ENCODE data around the gene HERC3. TPM values are rescaled to one million over a fixed set of nuclear protein-coding genes. Genes with fewer than 3 reads are reported as not detected.

HERC3 gene
- total RNA-seq, 1 experiment from 2014 or later, result 2.3 TPM

DNA sequence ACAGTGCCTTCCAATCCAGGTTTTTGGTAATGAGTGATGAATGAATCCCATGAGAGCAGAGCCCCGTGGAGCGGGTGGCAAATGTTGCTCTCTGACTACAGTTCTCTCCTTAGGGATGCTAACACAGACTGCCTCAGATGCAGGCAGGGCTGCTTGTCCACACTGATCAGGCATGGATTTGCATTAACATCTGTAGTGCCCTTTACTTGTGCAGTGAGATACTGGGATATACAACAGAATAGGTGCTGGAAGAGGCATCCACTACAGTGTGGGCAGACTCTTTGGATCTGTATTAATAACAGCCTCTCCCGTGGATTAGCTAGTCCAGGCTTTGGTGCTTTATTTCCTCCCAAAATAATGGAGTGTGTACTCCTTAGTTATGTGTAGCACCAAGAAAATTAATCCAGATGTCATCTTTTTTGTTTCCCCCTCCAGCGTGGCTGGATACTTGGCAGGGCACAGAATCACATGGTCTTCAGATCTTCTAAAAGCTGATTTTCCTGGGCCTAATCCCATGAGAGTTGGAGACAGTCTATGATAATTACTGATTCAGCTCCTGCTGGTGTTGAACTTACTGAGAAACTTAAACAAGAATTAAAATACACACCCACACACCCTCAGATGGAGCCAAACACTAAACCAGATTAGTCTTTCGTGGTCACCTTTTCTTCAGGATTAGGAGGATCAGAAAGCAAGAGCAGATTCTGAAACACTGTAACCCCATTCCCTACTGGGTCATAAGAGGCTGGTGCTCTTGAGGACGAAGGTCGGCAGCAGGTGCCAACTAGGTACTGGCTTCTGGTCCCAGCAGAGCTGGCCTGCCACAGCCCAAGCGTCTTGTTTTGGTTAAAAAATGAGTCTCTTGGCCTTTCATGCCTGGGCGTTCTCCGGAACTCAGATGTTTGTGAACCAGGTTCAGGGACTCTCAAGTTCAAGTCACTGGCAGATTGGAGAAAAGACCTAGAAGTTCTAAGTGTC is 128.5 kb downstream of the HERC3 start:
- no peak for DNase-seq (ENCODE audit: low read depth)

DNA sequence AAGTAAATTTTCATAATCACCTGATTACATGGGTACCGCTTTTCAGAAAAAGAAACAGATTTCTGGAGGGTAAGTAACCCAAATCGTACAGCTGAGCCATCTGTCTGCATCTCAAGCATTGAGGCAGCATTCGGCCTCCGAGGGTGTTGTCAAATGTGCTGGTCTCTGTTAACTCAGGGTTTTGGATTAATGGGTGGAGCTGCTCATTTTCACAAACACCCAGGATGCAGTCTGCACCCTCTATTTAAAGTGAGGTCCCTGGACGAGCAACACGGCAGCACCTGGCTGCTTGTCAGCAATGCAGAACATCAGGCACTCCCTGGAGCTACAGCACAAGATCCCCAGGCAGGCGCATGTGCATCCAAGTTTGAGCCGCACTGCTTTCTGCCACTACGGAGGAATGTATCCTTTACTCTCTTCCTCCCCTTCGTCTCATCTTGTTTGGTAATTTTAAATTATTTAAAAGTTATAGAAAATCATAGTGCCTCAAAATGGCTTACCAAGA is 130.0 kb downstream of the HERC3 start:
- DNase-seq (ENCODE audit: low read depth), result no peak

DNA sequence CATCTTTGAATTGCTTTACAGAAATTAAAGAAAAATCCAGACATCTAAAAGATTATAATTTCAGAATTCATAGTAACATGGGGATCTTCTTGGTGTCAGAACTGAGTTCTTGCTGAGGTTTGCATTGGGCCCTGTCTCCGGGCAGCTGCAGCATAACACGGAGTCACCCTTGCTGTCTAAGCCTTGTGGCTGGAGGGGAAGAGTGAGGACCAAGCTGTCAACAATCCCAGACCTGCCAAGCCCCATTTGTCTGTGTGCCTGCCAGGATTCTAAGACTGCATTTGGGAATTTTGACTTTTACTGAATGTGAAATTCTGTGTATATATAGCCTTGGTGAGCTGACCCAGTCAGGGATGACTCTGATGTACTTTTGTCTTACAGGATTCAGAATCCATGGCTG is 130.5 kb downstream of the HERC3 start:
- no peak for DNase-seq (ENCODE audit: low read depth)

DNA sequence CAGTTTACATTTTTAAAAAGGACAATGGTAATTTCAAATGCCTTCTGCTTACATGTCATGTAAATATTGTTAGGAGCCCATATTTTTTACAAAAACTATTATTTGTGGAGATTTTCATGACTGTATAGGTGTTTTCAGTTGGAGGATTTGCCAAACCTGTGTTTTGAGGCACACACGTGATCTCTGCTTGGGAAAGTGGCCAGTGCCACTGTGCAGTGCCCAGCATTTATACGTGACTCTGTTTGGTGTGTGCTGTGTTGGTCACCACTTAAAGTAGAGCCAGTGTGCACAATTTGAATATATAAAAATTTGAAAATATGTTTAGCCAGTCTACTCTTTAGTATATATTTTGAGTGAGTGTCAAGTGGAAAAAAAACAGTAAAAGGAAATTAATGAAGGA is 132.1 kb downstream of the HERC3 start:
- DNase-seq (ENCODE audit: low read depth), result no peak

DNA sequence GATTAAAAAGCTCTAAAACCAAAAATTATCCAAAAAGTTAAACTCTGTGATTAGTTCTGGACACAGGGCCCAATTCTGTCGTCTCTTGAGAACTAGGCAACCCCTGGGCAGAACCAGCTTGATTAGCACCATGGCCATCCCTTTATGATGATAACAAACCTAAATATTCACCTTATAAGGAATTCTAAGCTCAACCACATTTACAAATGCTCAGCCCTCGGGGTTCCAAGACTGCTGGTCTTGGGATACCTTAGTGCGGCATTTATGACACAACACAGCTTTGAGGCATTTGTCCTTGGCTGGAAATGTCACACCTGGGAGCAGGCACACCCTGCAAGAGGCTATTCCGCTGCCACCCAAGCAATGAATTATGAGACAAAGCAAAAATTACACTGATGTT is 132.9 kb downstream of the HERC3 start:
- DNase-seq (ENCODE audit: low read depth), result no peak

DNA sequence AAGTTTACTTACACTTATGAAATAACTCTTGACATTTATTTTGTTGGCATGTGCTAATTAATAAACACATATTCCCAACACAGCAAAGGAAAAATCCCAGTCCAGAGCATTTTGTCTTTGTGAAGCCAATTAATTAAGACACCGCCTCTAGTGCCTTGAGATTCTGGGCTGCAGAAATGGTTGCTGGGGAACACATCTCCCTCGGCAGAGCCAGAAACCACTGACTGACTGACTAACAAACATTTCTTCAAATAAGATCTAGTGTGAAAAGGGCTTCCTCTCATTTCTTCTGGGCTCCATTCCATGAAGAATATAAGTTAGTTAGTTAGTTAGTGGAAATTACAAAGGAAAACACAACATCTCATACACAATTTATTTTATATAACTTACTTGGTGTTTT is 133.7 kb downstream of the HERC3 start:
- DNase-seq (ENCODE audit: low read depth), result no peak

DNA sequence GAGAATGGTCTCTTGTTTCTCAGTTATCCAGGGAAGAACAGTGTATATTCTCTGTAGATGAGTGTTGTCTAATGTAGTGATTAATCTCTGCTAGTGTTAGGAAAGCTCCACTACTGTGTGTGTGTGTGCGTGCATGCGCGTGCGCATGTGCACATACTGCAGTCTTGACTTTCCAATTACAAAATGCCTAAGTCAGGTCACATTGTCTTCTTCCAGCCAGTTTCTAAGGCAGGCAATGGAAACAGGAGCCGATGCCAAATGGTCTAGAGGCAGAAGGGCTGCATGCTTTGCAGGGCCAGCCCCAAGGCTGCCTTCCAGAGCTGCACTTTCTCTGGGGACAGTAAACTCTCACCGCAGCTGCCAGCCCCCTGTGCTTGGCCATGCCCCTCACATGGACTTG is 135.9 kb downstream of the HERC3 start:
- no peak for DNase-seq (ENCODE audit: low read depth)

DNA sequence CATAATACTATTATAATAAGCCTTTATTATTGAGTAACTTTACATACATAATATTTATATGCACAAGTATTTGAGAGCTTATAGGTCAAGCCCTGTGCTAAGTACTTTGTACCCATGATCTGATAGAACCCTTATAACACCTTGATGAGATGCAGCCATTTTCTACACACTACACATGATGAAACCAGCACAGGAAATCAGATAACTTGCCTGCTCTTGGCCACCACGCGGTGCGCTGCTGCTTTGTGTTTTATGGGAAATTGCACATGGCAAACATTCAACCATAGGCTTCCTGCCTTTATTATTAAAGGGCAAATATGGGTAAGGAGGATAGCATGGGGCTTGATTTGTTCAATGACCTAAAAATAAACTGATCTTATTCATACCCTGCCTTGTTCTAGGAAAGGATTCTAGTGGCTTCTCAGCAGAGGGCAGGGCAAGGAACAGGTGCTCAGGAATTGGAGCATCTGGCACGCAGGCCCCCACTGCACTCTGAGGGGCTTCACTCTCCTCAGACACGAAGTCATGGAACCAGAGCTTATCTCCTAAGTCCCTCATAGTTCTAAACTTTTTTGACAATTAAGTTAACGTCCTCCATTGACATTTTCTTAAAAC is 137.0 kb downstream of the HERC3 start:
- no peak for DNase-seq (ENCODE audit: low read depth)

DNA sequence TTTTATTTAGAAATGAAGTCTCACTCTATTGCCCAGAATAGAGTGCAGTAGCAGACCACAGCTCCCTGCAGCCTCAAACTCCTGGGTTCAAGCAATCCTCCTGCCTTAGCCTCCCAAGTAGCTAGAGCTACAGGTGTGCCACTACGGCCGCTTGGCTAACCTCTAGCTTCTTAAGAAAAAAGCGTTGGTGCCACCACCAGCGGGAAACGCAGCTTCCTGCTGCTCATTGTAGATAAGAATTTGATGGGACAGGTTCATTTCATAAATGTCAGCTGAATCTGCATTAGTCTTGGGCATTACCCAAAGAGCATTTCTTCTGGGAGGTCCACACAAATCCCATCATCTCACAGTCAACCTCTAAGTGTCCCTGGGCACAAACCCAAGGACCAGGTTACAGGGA is 138.5 kb downstream of the HERC3 start:
- DNase-seq (ENCODE audit: low read depth), result no peak

DNA sequence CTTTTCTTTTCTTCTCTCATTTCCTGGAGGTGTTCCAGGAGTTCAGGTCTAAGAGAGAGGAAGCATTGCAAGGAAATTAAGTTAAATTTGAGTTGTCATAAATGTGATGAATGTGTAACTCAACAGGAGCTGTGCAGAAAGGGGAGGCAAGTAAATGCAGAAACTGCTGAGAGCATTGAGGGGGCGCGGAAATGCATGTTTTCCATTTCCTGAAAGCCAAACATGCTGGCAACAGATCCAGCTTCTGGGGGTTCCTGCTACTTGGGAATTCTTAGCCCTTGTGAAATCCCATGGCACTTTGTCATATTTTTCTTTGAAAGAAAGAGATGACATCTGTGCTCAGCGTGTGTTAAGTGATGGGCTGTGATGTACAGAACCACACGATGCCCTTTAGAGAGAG is 139.1 kb downstream of the HERC3 start:
- no peak for DNase-seq (ENCODE audit: low read depth)

DNA sequence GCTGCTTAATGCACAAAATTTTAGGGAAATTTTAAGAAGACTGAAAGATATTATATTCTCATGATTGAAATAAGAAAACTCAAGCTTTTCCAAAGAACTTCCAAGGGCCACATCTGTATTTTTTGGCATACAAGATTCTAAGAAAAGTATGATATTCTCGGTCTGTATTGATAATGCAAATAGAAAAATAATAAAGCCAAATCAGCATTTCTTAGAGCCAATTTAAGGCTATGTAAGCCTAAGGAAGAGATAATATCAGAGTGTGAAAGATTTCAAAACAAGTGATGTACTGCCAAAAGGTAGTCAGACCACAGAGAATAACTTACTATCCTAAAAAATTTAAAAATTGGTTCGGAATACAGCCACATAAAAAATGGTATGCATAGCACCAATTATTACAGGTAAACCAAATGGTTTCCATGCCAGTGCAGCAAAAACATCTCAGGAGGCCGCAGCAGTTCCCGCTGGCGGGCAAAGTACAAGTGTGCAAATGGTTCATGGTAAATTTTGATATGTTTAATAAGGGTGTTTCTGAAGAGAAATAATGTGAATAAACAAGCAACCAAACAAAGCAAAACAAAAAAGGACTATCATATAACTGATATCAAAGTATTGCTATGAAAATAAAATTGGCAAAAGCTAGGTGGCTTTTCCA is 140.6 kb downstream of the HERC3 start:
- DNase-seq (ENCODE audit: low read depth), result no peak

DNA sequence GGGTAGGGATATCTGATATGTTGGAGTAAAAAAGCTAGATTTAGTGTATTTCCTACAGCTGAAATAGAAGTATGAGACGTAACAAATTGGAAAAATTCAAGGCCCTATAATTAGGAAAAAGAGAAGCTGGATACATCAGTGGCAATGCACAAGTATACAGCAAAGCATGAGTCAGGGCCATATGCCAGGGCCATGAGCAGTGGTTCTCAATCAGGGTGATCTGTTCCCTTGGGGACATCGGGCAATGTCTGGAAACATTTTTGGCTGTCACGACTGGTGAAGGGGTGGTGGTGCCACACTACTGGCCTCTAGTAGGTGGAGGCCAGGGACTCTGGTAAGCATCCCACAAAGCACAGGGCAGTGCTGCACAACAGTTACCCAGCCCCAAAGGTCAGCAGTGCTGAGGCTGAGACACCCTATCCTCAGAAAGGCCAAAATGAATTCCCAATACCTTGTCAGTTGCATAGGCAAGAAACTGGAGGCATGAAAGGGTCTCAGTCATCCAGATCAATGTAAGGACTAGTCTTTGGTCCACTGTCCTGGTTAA is 142.2 kb downstream of the HERC3 start:
- DNase-seq (ENCODE audit: low read depth), result no peak

DNA sequence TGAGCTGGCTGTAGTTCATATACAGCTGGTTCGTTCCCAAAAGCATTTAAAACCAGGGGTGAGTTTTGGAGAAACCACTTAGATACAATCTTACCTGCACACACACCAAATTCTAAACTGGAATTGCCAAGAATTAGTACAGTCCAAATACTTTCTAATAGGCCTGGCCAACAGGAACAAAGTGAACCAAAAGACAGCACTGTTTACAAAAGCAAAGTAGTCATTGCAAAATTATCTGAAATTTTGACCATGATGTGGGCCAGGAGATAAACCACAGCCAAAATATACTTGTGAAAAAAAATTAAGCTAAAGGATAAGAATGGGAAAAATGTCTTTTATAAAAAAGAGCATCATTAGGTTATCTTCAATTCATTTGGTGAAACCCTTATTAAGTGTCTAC is 143.3 kb downstream of the HERC3 start:
- DNase-seq (ENCODE audit: low read depth), result no peak

DNA sequence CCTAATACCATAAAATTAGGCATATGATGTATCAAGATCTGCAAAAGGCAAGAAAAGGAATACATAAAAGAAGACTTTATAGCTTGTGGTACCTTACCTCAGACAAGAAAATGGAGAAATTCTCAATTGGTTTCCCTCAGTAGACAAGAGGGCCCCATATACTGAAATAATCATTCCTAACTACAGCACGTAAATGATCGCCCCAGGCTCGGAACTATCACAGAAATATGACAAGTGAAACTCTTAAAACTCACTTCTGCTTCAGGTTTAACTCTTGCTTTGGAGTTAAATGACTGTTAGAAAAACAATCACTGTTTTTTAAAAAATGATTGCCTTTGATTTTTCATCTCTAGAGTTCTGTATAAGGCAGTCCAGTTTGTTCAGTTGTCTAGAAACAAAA is 144.0 kb downstream of the HERC3 start:
- DNase-seq (ENCODE audit: low read depth), result no peak

DNA sequence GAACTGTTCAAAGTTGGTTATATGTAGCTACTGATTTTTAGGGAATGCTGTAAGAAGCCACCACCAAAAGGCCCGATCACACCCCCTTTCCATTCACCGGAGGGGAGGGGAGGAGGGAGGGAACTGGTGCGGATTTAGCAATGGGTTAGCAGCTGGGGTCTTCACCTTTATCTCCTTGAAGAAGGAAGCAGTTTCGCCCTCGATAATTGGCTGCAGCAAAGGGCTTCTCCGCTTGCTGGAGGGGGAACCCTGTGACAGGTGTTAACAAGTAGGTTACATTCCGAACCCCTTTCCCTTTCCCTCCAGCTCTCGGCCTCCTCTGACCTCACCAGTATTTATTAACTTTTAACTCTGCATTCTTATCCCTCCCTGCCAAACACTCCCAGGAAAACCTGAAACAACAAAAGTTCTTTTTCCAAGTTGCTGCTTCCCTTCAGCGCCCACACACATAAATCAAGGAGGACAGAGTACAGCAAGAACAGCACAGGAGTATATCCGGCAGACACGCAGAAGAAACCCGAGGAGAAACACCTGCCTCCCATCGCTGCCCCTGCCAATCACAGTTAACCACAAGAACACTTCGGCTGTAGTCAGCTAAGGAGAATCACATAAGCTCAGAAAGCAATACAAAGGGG is 145.1 kb downstream of the HERC3 start:
- no peak for DNase-seq (ENCODE audit: low read depth)

DNA sequence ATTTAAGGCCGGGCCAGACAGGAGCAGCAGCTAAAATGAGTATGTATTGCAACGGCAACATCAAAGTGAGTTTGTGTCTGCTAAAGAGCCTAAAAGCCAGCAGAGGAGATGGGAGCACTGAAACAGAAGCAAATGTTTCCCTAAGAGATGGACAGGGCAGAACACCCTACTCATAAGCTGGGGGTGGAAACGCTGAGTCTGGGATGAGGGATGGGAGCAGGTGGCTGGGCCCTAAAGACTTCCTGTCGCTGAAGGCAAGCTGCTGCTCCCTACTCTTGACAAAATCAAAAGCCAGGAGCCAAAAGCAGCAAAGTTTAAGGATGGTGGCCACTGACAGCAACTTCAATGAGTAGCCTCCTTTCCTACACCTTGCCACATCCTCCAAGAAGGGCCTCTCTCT is 145.9 kb downstream of the HERC3 start:
- no peak for DNase-seq (ENCODE audit: low read depth)

DNA sequence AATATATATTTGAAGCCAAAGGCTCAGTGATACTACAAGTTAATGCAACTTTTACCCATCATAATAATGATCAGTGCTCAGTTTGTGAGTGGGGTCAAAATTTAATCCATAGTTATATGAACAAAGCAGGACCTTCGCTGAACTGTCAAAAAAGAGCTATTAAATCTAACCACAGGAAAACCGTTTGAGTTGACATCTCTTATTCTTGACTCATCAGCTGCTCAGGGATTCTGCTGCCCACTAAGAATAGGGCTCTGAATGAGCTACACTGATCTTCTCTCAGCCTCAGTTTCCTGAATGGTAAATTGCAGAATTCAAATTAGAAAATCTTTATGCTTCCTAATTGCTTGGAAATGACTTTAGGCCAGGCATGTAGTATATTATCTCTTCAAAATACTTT is 150.3 kb downstream of the HERC3 start:
- DNase-seq (ENCODE audit: low read depth), result no peak

DNA sequence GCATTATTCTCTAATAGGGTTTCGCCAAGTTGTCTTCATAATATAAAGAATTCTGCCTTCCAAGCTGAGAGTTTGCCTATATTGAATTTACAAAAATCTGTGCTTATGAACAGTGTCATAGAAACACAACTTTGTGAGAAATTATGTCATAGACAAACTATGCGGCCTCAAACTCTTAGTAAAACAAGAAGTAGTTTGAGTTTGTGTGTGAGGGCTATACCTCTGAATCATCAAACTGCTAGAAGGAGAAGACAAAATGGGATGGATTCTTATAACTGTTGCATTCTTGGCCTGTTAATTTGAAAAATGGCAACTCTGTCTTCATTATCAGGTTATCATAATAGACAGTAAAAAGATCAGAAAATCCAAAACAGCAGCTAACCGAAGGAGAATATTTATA is 151.4 kb downstream of the HERC3 start:
- DNase-seq (ENCODE audit: low read depth), result no peak

DNA sequence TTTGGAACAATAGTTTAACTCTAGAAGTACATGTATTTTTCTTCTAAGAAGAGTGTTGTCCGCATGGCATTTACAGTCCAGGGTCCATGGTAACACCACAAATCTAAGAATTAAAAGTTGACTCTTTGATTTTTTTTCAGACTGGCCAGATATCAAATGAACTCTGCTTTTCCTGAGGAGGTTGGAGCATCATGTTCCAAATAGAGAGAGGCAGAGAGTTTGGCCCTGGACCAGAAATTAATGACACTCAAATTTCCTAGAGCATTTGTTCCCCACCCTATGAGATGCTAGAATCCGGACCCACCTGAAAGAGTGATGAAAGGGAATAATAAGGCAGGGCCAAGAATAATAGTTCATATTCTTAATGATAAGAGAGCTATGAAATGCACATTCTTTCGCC is 152.3 kb downstream of the HERC3 start:
- DNase-seq (ENCODE audit: low read depth), result no peak

DNA sequence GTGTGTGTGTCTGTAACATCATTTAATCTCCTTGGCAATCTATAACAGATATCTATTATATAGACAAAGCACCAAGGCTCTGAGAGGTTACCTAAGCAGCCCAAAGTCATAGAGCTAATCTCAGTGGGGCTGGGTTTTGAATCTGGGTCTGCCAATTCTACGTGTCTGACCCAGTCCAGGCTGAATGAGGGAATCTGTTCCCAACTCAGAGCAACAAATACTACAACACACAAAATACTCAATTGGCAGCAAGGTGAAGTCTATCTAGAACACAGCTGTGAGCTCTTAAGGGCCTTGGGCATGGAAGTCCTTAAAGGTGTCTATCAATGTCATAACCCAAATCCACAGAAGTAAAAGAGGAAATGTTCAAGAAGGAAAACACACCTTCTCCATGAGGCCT is 152.9 kb downstream of the HERC3 start:
- no peak for DNase-seq (ENCODE audit: low read depth)

DNA sequence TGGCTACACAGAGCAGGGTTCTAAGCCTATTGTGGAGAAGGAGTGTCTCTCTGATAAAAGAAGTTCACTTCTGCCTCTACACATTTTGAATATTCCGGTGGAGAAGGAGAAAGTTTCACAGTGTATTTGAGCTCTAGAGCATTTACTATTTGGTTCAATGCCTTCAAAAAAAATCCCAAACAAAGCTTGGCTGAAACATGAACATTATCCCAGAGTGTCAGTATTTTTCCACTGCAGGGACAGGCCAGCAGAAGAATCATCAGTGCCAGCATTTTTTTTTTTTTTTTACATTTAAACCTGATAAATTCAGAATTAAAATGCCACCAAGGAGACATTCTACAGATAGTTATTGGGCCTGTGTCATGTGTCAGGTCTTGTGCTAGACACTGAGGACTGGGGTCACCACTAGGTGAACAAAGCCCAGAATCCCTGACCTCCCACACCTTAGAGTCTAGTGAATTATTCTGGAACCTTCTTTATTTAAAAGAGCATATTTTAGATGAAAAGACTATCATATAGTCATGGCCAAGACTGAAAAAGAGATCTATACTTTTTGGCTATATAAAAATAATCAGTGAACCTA is 153.4 kb downstream of the HERC3 start:
- no peak for DNase-seq (ENCODE audit: low read depth)

DNA sequence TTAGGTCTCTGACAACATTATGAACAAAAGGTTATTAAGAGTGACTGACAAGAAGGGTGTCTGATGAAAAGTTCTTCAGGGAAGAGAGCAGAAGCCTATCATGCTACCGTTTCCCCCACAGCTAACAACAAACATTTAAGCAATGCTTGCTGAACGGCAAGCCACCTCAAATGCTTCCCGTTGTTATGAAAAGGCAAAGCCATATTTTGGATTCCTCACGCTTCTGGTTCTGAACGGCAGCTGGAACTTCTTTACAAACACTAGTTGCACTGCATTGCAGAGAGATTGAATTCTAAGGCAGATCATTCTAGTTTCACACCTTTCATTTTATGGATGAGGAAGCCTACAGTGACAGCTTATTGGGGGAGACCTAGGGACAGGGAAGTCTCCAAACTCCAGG is 153.9 kb downstream of the HERC3 start:
- DNase-seq (ENCODE audit: low read depth), result no peak
